ENCODE results near the gene SARDH.

- TF ChIP-seq CTCF (IDR thresholded peaks at IDR 0.05) (no peak), POLR2AphosphoS5 (IDR thresholded peaks at IDR 0.05) (no peak), POLR2A (IDR thresholded peaks at IDR 0.05; ENCODE audit: low read depth) (no peak), EP300 (IDR thresholded peaks at IDR 0.05) (no peak)
These were observed 10.2 kb downstream of the SARDH start for GRCh38 chr9:133727876-133728441.

Data from esophagus muscularis mucosa (tissue), 4 donors.